Uterus (tissue), 4 donors: ENCODE data around the gene PRDM11. TPM values are rescaled to one million over a fixed set of nuclear protein-coding genes. Genes with fewer than 3 reads are reported as not detected.
A peak's percentile ranks its signal among the peaks of the same experiment; 100 is the strongest.

ENCODE experiments used
- DNase-seq, 2 donors: peaks; one replicate each; pipeline ENCODE4 v3.0.0-alpha.2; 2019 to 2020
- H3K27ac ChIP-seq, 2 donors: fragments of 200-600 bp; sonication (generic); 1 replicate in 1 of 2; 2 replicates in 1 of 2; pipeline ENCODE4 v1.5.1; 2016 to 2018
- H3K27me3 ChIP-seq, 2 donors: fragments of 200-600 bp; sonication (generic); one replicate each; pipeline ENCODE4 v1.5.1; 2018 to 2019; ENCODE audit warnings: control low read depth in 1 of 2
- H3K36me3 ChIP-seq, 2 donors: fragments of 200-600 bp; sonication (generic); one replicate each; pipeline ENCODE4 v1.5.1; 2019; ENCODE audit warnings: control low read depth in 1 of 2
- H3K4me1 ChIP-seq, 2 donors: fragments of 200-600 bp; sonication (generic); one replicate each; pipeline ENCODE4 v1.5.1; 2018 to 2019; ENCODE audit warnings: control low read depth in 1 of 2
- H3K4me3 ChIP-seq, 2 donors: fragments of 200-600 bp; sonication (generic); 1 replicate in 1 of 2; 2 replicates in 1 of 2; pipeline ENCODE4 v1.5.1; 2018 to 2019; ENCODE audit warnings: mild to moderate bottlenecking in 1 of 2
- H3K9me3 ChIP-seq, 2 donors: fragments of 200-600 bp; sonication (generic); one replicate each; pipeline ENCODE4 v1.5.1; 2019; ENCODE audit warnings: control low read depth in 1 of 2
- POLR2A ChIP-seq, 2 donors: fragments of 450-650 bp; IDR thresholded peaks; one replicate each; pipeline ENCODE4 v1.6.1; 2016; ENCODE audit warnings: antibody characterized with exemption in 2 of 2, mild to moderate bottlenecking in 1 of 2, moderate library complexity in 1 of 2
- intact Hi-C: fragments of 100-400 bp; cut with DNase I; formaldehyde crosslinking; loops from one replicate; pipeline ENCODE4 v1.15.1; 2023; ENCODE audit warnings: low total_unique reads
- total RNA-seq, 4 donors: library from RNA; depleted of rRNA in 3 of 4; stranded (reverse); fragments of >200 nt in 3 of 4; gene quantifications; one replicate each; pipeline versions ENCODE4 v1.1.0 to v1.2.4, GENCODE V29; 2014 to 2023
- TF ChIP-seq, protein P1 (sequence below), 4 experiments: fragments of 200-600 bp in 2 of 4; fragments of 450-650 bp in 2 of 4; sonication (generic) in 2 of 4; IDR thresholded peaks; one replicate each; pipeline ENCODE4 v1.5.1; 2016 to 2019; ENCODE audit warnings: antibody characterized with exemption in 4 of 4, mild to moderate bottlenecking in 2 of 4, moderate library complexity in 1 of 4
- donor health status: DM: yes; HTN: yes; CAD: no.

The PRDM11 gene
- total RNA-seq, 4 donors from 2014 or later, result 7.4 to 318 (median 58.5) TPM

DNA sequence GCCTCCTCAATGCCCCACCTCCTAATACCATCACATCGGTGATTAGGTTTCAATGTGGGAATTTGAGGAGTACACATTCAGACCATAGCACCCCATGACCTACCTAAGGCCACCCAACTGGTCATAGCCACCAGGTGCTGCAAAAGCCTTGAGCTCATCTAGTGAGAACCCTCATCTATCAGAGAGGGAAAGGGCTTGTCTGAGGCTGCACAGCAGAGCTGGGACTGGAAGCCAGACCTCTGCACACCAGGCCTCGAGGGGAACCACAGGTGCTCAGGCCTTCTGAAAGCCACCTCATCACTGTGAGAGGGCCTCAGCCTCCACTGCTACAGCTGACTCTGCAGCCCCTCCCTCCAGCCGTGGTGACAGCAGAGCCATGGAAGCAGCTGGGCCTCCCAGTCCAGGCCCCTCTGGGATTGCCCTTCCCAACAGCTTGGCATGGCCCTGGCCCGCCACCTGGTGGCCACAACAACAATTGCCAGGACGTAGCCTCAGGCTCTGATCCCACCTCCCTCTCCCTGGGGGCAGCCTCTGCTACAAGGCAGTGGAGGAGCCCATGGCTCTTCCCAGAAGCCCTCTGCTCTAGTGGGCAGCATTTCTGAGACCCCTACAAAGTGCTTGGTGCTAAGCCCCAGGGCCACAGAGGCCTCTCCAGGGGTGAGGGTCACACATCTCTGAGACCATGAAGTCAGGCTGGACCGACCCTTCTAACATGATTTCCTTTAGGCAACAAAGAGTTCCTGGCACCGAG, 41.0 kb upstream of the PRDM11 start:
- intact Hi-C loops, result loop anchor here (2.0 kb wide), 1 partner anchor 171 kb away; no protein-coding TSS in a partner anchor
- Histone ChIP-seq H3K4me1 (no peaks in the 10 kb centered on the region), H3K4me3 (no peak overlapping the region), H3K27ac (no peak overlapping the region), H3K9me3 (no peaks in the 10 kb centered on the region), H3K27me3 (no peaks in the 10 kb centered on the region), H3K36me3 (no peaks in the 10 kb centered on the region)
- peak; percentile 68 to 69 for DNase-seq
- TF ChIP-seq, protein P1, sequence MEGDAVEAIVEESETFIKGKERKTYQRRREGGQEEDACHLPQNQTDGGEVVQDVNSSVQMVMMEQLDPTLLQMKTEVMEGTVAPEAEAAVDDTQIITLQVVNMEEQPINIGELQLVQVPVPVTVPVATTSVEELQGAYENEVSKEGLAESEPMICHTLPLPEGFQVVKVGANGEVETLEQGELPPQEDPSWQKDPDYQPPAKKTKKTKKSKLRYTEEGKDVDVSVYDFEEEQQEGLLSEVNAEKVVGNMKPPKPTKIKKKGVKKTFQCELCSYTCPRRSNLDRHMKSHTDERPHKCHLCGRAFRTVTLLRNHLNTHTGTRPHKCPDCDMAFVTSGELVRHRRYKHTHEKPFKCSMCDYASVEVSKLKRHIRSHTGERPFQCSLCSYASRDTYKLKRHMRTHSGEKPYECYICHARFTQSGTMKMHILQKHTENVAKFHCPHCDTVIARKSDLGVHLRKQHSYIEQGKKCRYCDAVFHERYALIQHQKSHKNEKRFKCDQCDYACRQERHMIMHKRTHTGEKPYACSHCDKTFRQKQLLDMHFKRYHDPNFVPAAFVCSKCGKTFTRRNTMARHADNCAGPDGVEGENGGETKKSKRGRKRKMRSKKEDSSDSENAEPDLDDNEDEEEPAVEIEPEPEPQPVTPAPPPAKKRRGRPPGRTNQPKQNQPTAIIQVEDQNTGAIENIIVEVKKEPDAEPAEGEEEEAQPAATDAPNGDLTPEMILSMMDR (IDR thresholded peaks at IDR 0.05), result peak; percentile 81 to 96 (median 89)
- TF ChIP-seq POLR2A (IDR thresholded peaks at IDR 0.05), result no peak

DNA sequence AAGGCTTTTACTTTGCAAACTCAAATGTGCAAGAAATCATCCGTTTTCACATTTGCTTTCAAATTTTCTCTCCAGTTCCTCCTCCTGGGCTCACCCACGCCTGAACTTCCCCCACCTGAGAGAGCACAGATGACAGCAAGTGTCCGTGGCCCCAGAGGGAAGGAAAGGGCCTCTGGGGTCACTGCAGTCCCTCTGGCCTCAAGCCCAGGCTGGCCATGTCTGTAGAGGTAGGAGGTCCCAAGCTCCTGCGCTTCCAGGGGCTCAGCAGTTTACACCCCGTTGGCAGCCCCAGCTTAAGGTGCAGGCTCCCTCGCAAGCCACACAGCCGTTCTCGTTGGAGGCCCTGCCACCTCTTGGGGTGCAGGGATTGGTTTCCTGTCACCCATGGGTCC, 40.5 kb upstream of the PRDM11 start:
- Histone ChIP-seq H3K4me1 (no peaks in the 10 kb centered on the region), H3K36me3 (no peaks in the 10 kb centered on the region), H3K4me3 (no peak overlapping the region), H3K27me3 (no peaks in the 10 kb centered on the region), H3K27ac (no peak overlapping the region), H3K9me3 (no peaks in the 10 kb centered on the region)
- intact Hi-C loops, result loop anchor here (2.0 kb wide), 1 partner anchor 171 kb away; no protein-coding TSS in a partner anchor
- no peak for TF ChIP-seq POLR2A (IDR thresholded peaks at IDR 0.05)
- TF ChIP-seq, protein P1 (IDR thresholded peaks at IDR 0.05), result no peak
- no peak for DNase-seq

DNA sequence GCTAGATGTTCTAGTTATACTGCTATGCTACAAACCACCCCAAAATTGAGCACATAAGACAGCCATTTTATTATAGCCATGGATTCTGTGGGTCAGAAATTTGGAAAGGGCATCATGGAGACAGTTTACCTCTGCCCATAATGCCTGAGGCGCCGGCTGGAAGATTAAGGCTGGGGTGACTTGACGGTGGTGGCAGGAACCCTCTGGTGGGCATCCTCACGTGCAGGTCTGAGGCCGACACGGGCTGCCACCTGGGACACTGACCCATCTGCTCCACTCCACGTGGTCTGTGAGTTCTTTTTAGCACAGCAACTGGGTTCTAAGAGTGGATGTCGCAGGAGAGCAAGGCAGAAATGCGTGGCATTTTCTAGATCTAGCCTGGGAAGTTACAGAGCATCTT, 40.0 kb upstream of the PRDM11 start:
- Histone ChIP-seq H3K27me3 (no peaks in the 10 kb centered on the region), H3K9me3 (no peaks in the 10 kb centered on the region), H3K27ac (no peak overlapping the region), H3K36me3 (no peaks in the 10 kb centered on the region), H3K4me3 (no peak overlapping the region), H3K4me1 (no peaks in the 10 kb centered on the region)
- DNase-seq, result no peak
- no peak for TF ChIP-seq POLR2A (IDR thresholded peaks at IDR 0.05)
- TF ChIP-seq, protein P1 (IDR thresholded peaks at IDR 0.05), result no peak
- intact Hi-C loops, result no loop called here

DNA sequence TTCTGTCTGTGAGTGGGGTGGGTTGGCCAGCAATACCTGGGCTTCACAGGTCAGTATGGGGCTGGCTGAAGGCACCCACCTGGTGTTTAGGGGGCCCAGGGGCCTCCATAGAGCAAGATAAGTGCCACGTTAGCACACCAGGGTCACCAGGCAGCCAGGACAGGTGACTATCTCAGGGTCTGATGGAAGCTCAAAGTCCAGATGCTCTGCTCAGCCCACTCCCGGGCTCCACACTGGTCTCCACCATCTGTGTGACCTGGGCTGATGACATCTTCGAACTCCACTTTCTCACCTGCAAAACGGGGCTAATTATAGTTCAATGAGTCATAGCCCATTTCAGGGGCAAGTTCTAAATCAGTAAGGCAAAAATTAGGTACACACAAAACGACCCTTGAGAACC, 39.4 kb upstream of the PRDM11 start:
- no peak for TF ChIP-seq POLR2A (IDR thresholded peaks at IDR 0.05)
- TF ChIP-seq, protein P1 (IDR thresholded peaks at IDR 0.05), result no peak
- Histone ChIP-seq H3K4me1 (no peaks in the 10 kb centered on the region), H3K4me3 (no peak overlapping the region), H3K9me3 (no peaks in the 10 kb centered on the region), H3K27me3 (no peaks in the 10 kb centered on the region), H3K36me3 (no peaks in the 10 kb centered on the region), H3K27ac (no peak overlapping the region)
- DNase-seq, result no peak
- intact Hi-C loops, result no loop called here
